HL-60 (cell line): ENCODE measurements around the gene CZIB.

Source experiments
- DNase-seq, 2 experiments: peaks; one replicate each; pipeline ENCODE4 v3.0.0-alpha.2; 2010 to 2020; ENCODE audit warnings: low read depth in 1 of 2, low spot score in 1 of 2
- H3K27ac ChIP-seq: fragments of 250-450 bp; sonication (Bioruptor Pico); replicated peaks from 2 replicates; pipeline ENCODE4 v1.5.1; 2020; ENCODE audit warnings: mild to moderate bottlenecking, moderate library complexity
- H3K27me3 ChIP-seq: fragments of 250-450 bp; sonication (Bioruptor Pico); 2 replicates; pipeline ENCODE4 v1.5.1; 2021; ENCODE audit warnings: mild to moderate bottlenecking, moderate library complexity; ENCODE audit not compliant: insufficient read depth, poor library complexity, severe bottlenecking
- H3K4me3 ChIP-seq: replicated peaks from 2 replicates; pipeline ENCODE4 v1.5.1; 2011; ENCODE audit warnings: mild to moderate bottlenecking, control low read depth, low read length; ENCODE audit not compliant: insufficient read depth
- CTCF ChIP-seq: IDR thresholded peaks from one replicate; pipeline ENCODE4 v1.5.1; 2011; ENCODE audit warnings: low read length, control low read depth, inconsistent platforms; ENCODE audit not compliant: insufficient read depth
- GABPA ChIP-seq: IDR thresholded peaks from 2 replicates; pipeline ENCODE4 v1.6.1; 2012; ENCODE audit warnings: low read depth
- POLR2AphosphoS5 ChIP-seq: IDR thresholded peaks from 2 replicates; pipeline ENCODE4 v1.6.1; 2012; ENCODE audit warnings: low read depth
- REST ChIP-seq: IDR thresholded peaks from 2 replicates; pipeline ENCODE4 v1.6.1; 2012; ENCODE audit warnings: low read depth; ENCODE audit not compliant: insufficient replicate concordance
- SPI1 ChIP-seq: IDR thresholded peaks from 2 replicates; pipeline ENCODE4 v1.6.1; 2012; ENCODE audit warnings: low read depth, mild to moderate bottlenecking, borderline replicate concordance

Gene CZIB

GRCh38 chr1:53237638-53238037 is 17.2 kb upstream of the CZIB start:
- TF ChIP-seq GABPA (no peak), SPI1 (no peak), POLR2AphosphoS5 (no peak), REST (no peak), CTCF (no peak)
- H3K4me3 ChIP-seq: peak overlapping the region; percentile 96
- no peaks in the 10 kb centered on the region for H3K27me3 ChIP-seq
- DNase-seq: no peak
- peak overlapping the region; percentile 76 for H3K27ac ChIP-seq

GRCh38 chr1:53220962-53221286 is 490 bp upstream of the CZIB start:
- Histone ChIP-seq H3K27ac (peak overlapping the region; percentile 89), H3K27me3 (no peaks in the 10 kb centered on the region), H3K4me3 (peak overlapping the region; percentile 86)
- no peak for TF ChIP-seq CTCF
- no peak for TF ChIP-seq POLR2AphosphoS5
- no peak for TF ChIP-seq GABPA
- TF ChIP-seq REST: no peak
- TF ChIP-seq SPI1: no peak
- DNase-seq: no peak

GRCh38 chr1:53219711-53220110 is 723 bp downstream of the CZIB start:
- H3K27ac ChIP-seq: peak overlapping the region; percentile 89
- no peak for DNase-seq
- TF ChIP-seq CTCF (no peak), REST (no peak), SPI1 (no peak), GABPA (no peak), POLR2AphosphoS5 (no peak)
- H3K27me3 ChIP-seq: no peaks in the 10 kb centered on the region
- peak overlapping the region; percentile 86 for H3K4me3 ChIP-seq
